Lower lobe of right lung (tissue), 2 donors: ENCODE data around the gene AUTS2. TPM values are rescaled to one million over a fixed set of nuclear protein-coding genes. Genes with fewer than 3 reads are reported as not detected.

ENCODE experiments used
- ATAC-seq, 2 donors: fragments of 200-7000 bp; cut with Tn5 transposase; one replicate each; pipeline ENCODE4 v1.9.1; 2020 to 2022; ENCODE audit warnings: mild to moderate bottlenecking in 2 of 2, moderate library complexity in 2 of 2
- DNase-seq: peaks from one replicate; pipeline ENCODE4 v3.0.0-alpha.2; 2020
- H3K27ac ChIP-seq: fragments of 200-600 bp; one replicate; pipeline ENCODE4 v1.8.0; 2022
- H3K27me3 ChIP-seq: fragments of 200-600 bp; one replicate; pipeline ENCODE4 v1.8.0; 2022; ENCODE audit warnings: low read depth
- H3K36me3 ChIP-seq: fragments of 200-600 bp; one replicate; pipeline ENCODE4 v1.8.0; 2022; ENCODE audit warnings: mild to moderate bottlenecking
- H3K4me1 ChIP-seq: fragments of 200-600 bp; one replicate; pipeline ENCODE4 v1.8.0; 2022
- H3K4me3 ChIP-seq: fragments of 200-600 bp; one replicate; pipeline ENCODE4 v1.8.0; 2022; ENCODE audit warnings: mild to moderate bottlenecking
- H3K9me3 ChIP-seq: fragments of 200-600 bp; one replicate; pipeline ENCODE4 v1.8.0; 2022
- CTCF ChIP-seq: fragments of 200-600 bp; IDR thresholded peaks from one replicate; pipeline ENCODE4 v1.8.0; 2022; ENCODE audit warnings: antibody characterized with exemption, mild to moderate bottlenecking
- intact Hi-C: fragments of 100-400 bp; cut with DNase I; formaldehyde crosslinking; loops from one replicate; pipeline ENCODE4 v1.11.0; 2022
- long read RNA-seq: library from polyadenylated mRNA; unstranded; transcript quantifications from one replicate; pipeline ENCODE4 v2.0.0, GENCODE V29; 2021
- total RNA-seq: library from RNA; stranded (reverse); fragmentation: NEBNext Ultra II Directional; extraction: Animal tissue kit (Norgen Biotek cat#: 25700); gene quantifications from one replicate; pipeline ENCODE4 v1.2.1, GENCODE V29; 2021
- donor health status: DM: no; HTN: yes; CAD: no; lungs with severe emphysema.

AUTS2 gene
- 45.7 TPM for total RNA-seq
- long read RNA-seq, partial matches to known transcripts: 1 of 73 reads
- long read RNA-seq, other reads (novel, unspliced or antisense): 72 of 73 reads

- Histone ChIP-seq H3K9me3 (no peaks in the 10 kb centered on the region), H3K27ac (peak within 1 kb of the TSS; percentile 79), H3K36me3 (no peaks in the 10 kb centered on the region), H3K4me1 (peaks cover 16% of the 10 kb centered on the region), H3K27me3 (no peaks in the 10 kb centered on the region), H3K4me3 (peak within 1 kb of the TSS; percentile 83)
- TF ChIP-seq CTCF: no peak
- peak; percentile 85 for DNase-seq
- peak; percentile 88 to 91 for ATAC-seq
- intact Hi-C loops: no loop called here
Observed at GRCh38 chr7:69598081-69598486, at the start of gene AUTS2. AUTS2 (plus strand) TSS chr7:69598475; CDS start chr7:69599654, 1,179 bp downstream.

GRCh38 chr7:69550991-69551390 is 47.3 kb upstream of the AUTS2 start:
- H3K4me3 ChIP-seq: no peak overlapping the region
- H3K27me3 ChIP-seq: no peaks in the 10 kb centered on the region
- intact Hi-C loops: no loop called here
- no peak for ATAC-seq
- no peak for DNase-seq
- H3K4me1 ChIP-seq: no peaks in the 10 kb centered on the region
- no peaks in the 10 kb centered on the region for H3K9me3 ChIP-seq
- H3K27ac ChIP-seq: no peak overlapping the region
- H3K36me3 ChIP-seq: no peaks in the 10 kb centered on the region
- no peak for TF ChIP-seq CTCF

GRCh38 chr7:69553190-69553589 is 45.1 kb upstream of the AUTS2 start:
- Histone ChIP-seq H3K27ac (no peak overlapping the region), H3K27me3 (no peaks in the 10 kb centered on the region), H3K36me3 (no peaks in the 10 kb centered on the region), H3K9me3 (no peaks in the 10 kb centered on the region), H3K4me3 (no peak overlapping the region), H3K4me1 (no peaks in the 10 kb centered on the region)
- ATAC-seq: no peak
- no peak for DNase-seq
- intact Hi-C loops: no loop called here
- TF ChIP-seq CTCF: no peak

GRCh38 chr7:69561266-69561960 is 36.9 kb upstream of the AUTS2 start:
- Histone ChIP-seq H3K4me1 (no peaks in the 10 kb centered on the region), H3K9me3 (no peaks in the 10 kb centered on the region), H3K27ac (no peak overlapping the region), H3K27me3 (no peaks in the 10 kb centered on the region), H3K4me3 (no peak overlapping the region), H3K36me3 (no peaks in the 10 kb centered on the region)
- intact Hi-C loops: no loop called here
- TF ChIP-seq CTCF: no peak
- ATAC-seq (no peak), DNase-seq (no peak)

GRCh38 chr7:69564454-69565417 is 33.5 kb upstream of the AUTS2 start:
- ATAC-seq (no peak), DNase-seq (no peak)
- Histone ChIP-seq H3K4me1 (no peaks in the 10 kb centered on the region), H3K9me3 (no peaks in the 10 kb centered on the region), H3K27me3 (no peaks in the 10 kb centered on the region), H3K27ac (no peak overlapping the region), H3K36me3 (no peaks in the 10 kb centered on the region), H3K4me3 (no peak overlapping the region)
- TF ChIP-seq CTCF: no peak
- intact Hi-C loops: no loop called here
